ENCODE results near the gene IFI16. TPM values are rescaled to one million over a fixed set of nuclear protein-coding genes. Genes with fewer than 3 reads are reported as not detected.
A peak's percentile ranks its signal among the peaks of the same experiment; 100 is the strongest.

IFI16 gene
- polyA plus RNA-seq, 3 donors = 64.8 to 99.7 (median 80.1) TPM

DNA sequence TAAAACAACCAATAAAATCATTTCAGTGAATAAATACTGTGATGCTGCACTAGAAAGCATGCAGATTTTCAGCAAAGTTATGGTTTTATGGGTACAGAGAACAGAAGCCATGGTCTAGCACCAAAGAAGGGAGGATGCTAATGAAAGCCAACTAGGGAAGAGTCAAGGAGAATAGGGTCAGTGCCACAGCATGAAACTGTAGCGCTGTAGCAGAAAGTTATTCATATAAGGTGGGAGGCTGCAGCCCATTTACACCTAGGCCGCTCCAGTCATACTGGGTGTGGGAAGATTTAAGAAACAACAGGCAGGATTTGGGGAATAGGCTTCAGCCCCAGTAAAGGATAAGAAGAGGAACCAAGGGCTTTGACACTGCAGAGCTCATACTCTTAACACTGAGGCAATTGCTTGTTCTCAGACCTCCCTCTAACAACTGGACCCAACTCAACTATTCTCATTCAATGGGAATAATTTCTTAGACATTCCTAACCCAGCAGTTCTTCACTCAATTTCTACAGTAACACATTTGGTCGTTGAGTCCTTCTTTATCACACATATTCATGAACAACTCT, 4.4 kb downstream of the IFI16 start:
- peak overlapping the region; percentile 67 to 83 for H3K4me3 Mint-ChIP-seq
- peaks cover 86% of the 10 kb centered on the region for H3K79me2 ChIP-seq (ENCODE audit: insufficient read depth, low read length)

DNA sequence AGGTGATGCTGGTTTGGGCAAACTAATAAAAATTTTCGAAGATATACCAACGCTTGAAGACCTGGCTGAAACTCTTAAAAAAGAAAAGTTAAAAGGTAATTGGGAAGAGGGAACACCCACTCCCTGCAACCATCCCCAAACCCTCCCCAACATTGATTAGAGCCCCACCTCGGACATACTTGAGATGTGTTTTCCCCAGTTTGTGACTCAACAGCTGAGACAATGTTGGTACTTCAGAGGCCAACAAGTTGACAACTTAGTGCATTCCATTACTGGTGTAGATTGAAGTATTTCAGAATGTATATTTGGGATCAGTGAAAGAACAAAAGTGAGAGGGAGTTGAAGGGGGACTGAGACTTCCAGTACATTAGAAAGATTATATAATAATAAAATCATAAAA, 5.1 kb downstream of the IFI16 start:
- Histone ChIP-seq H3K36me3 (replicated peaks in 1 of 2; ENCODE audit: control insufficient read depth in 1 of 2, insufficient read depth in 2 of 2, low read length in 2 of 2) (peaks cover 39 to 41% of the 10 kb centered on the region in 2 donors), H4K20me1 (ENCODE audit: insufficient read depth, low read length) (peaks cover 67% of the 10 kb centered on the region), H3K9ac (ENCODE audit: insufficient read depth, low read length, poor library complexity, severe bottlenecking) (no peak overlapping the region), H3K27ac (ENCODE audit: low read depth in 1 of 2, low read length in 2 of 2) (peak overlapping the region in 1 of 2 donors; percentile 83), H3K4me2 (replicated peaks; ENCODE audit: extremely low read depth, low read length, poor library complexity, severe bottlenecking) (peak overlapping the region; percentile 93), H3K4me3 (replicated peaks in 1 of 3; ENCODE audit: low read depth in 2 of 3, low read length in 3 of 3) (peak overlapping the region in 1 of 3 experiments; percentile 95), H2AFZ (ENCODE audit: insufficient read depth, low read depth, low read length, poor library complexity, severe bottlenecking) (no peak overlapping the region), H3K9me3 (replicated peaks in 1 of 2; ENCODE audit: control insufficient read depth in 1 of 2, insufficient read depth in 1 of 2, low read length in 2 of 2) (no peaks in the 10 kb centered on the region), H3K4me1 (ENCODE audit: control insufficient read depth in 1 of 2, insufficient read depth in 2 of 2, low read length in 2 of 2) (peaks cover 41 to 57% of the 10 kb centered on the region in 2 donors), H3K79me2 (ENCODE audit: insufficient read depth, low read length) (peaks cover 91% of the 10 kb centered on the region), H3K27me3 (ENCODE audit: control insufficient read depth in 2 of 2, insufficient read depth in 2 of 2, low read length in 2 of 2) (no peaks in the 10 kb centered on the region)
- peak in 1 of 3 donors; percentile 41 for DNase-seq
- TF ChIP-seq, protein P1, sequence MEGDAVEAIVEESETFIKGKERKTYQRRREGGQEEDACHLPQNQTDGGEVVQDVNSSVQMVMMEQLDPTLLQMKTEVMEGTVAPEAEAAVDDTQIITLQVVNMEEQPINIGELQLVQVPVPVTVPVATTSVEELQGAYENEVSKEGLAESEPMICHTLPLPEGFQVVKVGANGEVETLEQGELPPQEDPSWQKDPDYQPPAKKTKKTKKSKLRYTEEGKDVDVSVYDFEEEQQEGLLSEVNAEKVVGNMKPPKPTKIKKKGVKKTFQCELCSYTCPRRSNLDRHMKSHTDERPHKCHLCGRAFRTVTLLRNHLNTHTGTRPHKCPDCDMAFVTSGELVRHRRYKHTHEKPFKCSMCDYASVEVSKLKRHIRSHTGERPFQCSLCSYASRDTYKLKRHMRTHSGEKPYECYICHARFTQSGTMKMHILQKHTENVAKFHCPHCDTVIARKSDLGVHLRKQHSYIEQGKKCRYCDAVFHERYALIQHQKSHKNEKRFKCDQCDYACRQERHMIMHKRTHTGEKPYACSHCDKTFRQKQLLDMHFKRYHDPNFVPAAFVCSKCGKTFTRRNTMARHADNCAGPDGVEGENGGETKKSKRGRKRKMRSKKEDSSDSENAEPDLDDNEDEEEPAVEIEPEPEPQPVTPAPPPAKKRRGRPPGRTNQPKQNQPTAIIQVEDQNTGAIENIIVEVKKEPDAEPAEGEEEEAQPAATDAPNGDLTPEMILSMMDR (IDR thresholded peaks at IDR 0.05) = no peak
- Mint-ChIP-seq H3K9me3 (no peaks in the 10 kb centered on the region), H3K4me3 (peak overlapping the region in 1 of 2 donors; percentile 60), H3K36me3 (peaks cover 55 to 60% of the 10 kb centered on the region in 2 donors), H3K27me3 (ENCODE audit: low read depth in 3 of 3) (no peaks in the 10 kb centered on the region), H3K4me1 (peaks cover 54% of the 10 kb centered on the region), H3K27ac (peak overlapping the region in 6 of 7 donors; percentile 34 to 90 (median 84))
- intact Hi-C loops (cut with micrococcal nuclease) = loop anchor here (5.0 kb wide), 3 partner anchors 42 to 183 kb away; partner anchors contain the start of gene MNDA (in 1 of the 2)
- WGBS (ENCODE audit: insufficient coverage) = no CpG with 5 or more reads among the region's 3 CpGs

More for the DNA sequence above, 4.4 kb downstream of the IFI16 start:
- H3K4me1 Mint-ChIP-seq = peaks cover 61% of the 10 kb centered on the region
- no peaks in the 10 kb centered on the region for H3K27me3 ChIP-seq (ENCODE audit: control insufficient read depth in 2 of 2, insufficient read depth in 2 of 2, low read length in 2 of 2)
- no peaks in the 10 kb centered on the region for H3K9me3 Mint-ChIP-seq
- H3K36me3 Mint-ChIP-seq = peaks cover 47 to 52% of the 10 kb centered on the region in 2 donors
- intact Hi-C loops (cut with micrococcal nuclease) = loop anchor here (5.0 kb wide), 2 partner anchors 58 to 182 kb away; partner anchors contain the start of gene MNDA (in 1 of the 2)
- peak in 1 of 3 donors; percentile 20 for DNase-seq
- H3K27me3 Mint-ChIP-seq (ENCODE audit: low read depth in 3 of 3) = no peaks in the 10 kb centered on the region
- H2AFZ ChIP-seq (ENCODE audit: insufficient read depth, low read depth, low read length, poor library complexity, severe bottlenecking) = no peak overlapping the region
- H3K4me3 ChIP-seq (replicated peaks in 1 of 3; ENCODE audit: low read depth in 2 of 3, low read length in 3 of 3) = peak overlapping the region in 2 of 3 experiments; percentile 29 to 95
- 100% methylated on average over 2 of the region's 3 CpGs for WGBS (ENCODE audit: insufficient coverage)
- peak overlapping the region; percentile 3 to 89 (median 51) for H3K27ac Mint-ChIP-seq
- peak overlapping the region; percentile 93 for H3K4me2 ChIP-seq (replicated peaks; ENCODE audit: extremely low read depth, low read length, poor library complexity, severe bottlenecking)
- no peak overlapping the region for H3K9ac ChIP-seq (ENCODE audit: insufficient read depth, low read length, poor library complexity, severe bottlenecking)
- peaks cover 47 to 62% of the 10 kb centered on the region in 2 donors for H3K4me1 ChIP-seq (ENCODE audit: control insufficient read depth in 1 of 2, insufficient read depth in 2 of 2, low read length in 2 of 2)
- H3K9me3 ChIP-seq (replicated peaks in 1 of 2; ENCODE audit: control insufficient read depth in 1 of 2, insufficient read depth in 1 of 2, low read length in 2 of 2) = no peaks in the 10 kb centered on the region
- H3K27ac ChIP-seq (ENCODE audit: low read depth in 1 of 2, low read length in 2 of 2) = peak overlapping the region in 1 of 2 donors; percentile 83
- peaks cover 60% of the 10 kb centered on the region for H4K20me1 ChIP-seq (ENCODE audit: insufficient read depth, low read length)
- H3K36me3 ChIP-seq (replicated peaks in 1 of 2; ENCODE audit: control insufficient read depth in 1 of 2, insufficient read depth in 2 of 2, low read length in 2 of 2) = peaks cover 31 to 34% of the 10 kb centered on the region in 2 donors
- TF ChIP-seq, protein P1 (IDR thresholded peaks at IDR 0.05) = no peak
